ENCODE measurements around the gene SSBP3. TPM values are rescaled to one million over a fixed set of nuclear protein-coding genes. Genes with fewer than 3 reads are reported as not detected.

Gene SSBP3
- total RNA-seq, 2 experiments from 2014 or later, result 16.5 to 44.9 TPM

- POLR2A ChIA-PET, result no interaction called here
- BruUV-seq (replicated peaks), result no TSS peak
- no peaks in the 10 kb centered on the region; the same call in 1 of the 2 replicates for H4K20me1 ChIP-seq (ENCODE audit: insufficient read depth, low read length)
Observed at GRCh38 chr1:54307305-54307704, 98.9 kb downstream of the SSBP3 start.

DNA sequence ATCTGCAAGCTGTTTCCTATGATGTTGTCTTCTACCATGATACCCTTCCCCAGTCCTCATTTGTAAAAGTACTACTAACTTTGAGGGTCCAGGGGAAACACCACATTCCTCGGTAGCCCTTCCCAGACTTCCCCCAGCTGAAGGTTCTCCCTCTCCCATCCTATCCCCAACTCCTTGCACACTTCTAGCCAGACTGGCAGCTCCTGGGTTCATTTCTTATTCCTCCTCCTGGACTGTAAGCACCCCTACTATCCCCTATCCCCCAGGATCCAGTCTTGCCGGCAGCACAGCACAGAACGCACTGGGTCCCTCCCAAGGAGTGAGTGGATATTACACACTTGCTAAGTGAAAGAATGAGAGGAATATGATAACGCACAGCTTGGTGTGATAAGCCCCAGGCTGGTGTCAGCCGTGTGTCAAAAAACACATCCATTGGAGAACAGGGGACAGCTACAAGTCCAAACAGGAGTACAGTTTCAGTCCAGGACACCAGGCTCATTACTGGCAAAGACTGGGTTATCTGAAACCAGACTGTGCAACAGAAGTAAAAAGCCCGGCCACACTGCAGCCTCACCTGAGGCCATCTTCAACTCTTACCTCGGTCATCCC lies 100.2 kb downstream of the SSBP3 start:
- H3K79me2 ChIP-seq (ENCODE audit: insufficient read depth, low read depth, low read length), result no peaks in the 10 kb centered on the region
- no peak for DNase-seq (ENCODE audit: low spot score)
- intact Hi-C loops (cut with micrococcal nuclease; ENCODE audit: unreplicated experiment), result no loop called here
- peaks cover under 1% of the 10 kb centered on the region for H3K4me1 ChIP-seq (ENCODE audit: insufficient read depth, low read length, poor library complexity, severe bottlenecking)
- no peaks in the 10 kb centered on the region; the same call in 1 of the 2 replicates for H3K36me3 ChIP-seq (ENCODE audit: insufficient read depth, low read length)
- no peaks in the 10 kb centered on the region for H3K9me2 ChIP-seq (ENCODE audit: insufficient read depth, low read length)
- no peaks in the 10 kb centered on the region for H3K9me3 ChIP-seq (ENCODE audit: low read length)
- no peak overlapping the region for H3K4me2 ChIP-seq (ENCODE audit: low read length)
- H3K27ac ChIP-seq (ENCODE audit: low read depth, low read length, poor library complexity, severe bottlenecking), result no peak overlapping the region
- BruUV-seq (replicated peaks), result no TSS peak
- ChIA-PET CTCF (ENCODE audit: unreplicated experiment) (no interaction called here), POLR2A (interaction anchor here (1.2 kb wide), 1 partner anchor 11 kb away, joined by 4 read pairs; no protein-coding TSS in a partner anchor)
- no peaks in the 10 kb centered on the region for H4K20me1 ChIP-seq (ENCODE audit: insufficient read depth, low read length)
- no peak for TF ChIP-seq CTCF (conservative IDR thresholded peaks at IDR 0.05; ENCODE audit: low read length)
- no peak for TF ChIP-seq EZH2phosphoT487 (IDR thresholded peaks at IDR 0.05; ENCODE audit: borderline replicate concordance, low read depth, low read length)
- H2AFZ ChIP-seq (ENCODE audit: low read length), result no peak overlapping the region
- H3K4me3 ChIP-seq (ENCODE audit: low read depth, low read length, poor library complexity, severe bottlenecking), result no peak overlapping the region

More at GRCh38 chr1:54307305-54307704, 98.9 kb downstream of the SSBP3 start:
- no peak for DNase-seq (ENCODE audit: low spot score)
- Histone ChIP-seq H2AFZ (ENCODE audit: low read length) (no peak overlapping the region), H3K4me2 (ENCODE audit: low read length) (no peak overlapping the region), H3K9me2 (ENCODE audit: insufficient read depth, low read length) (no peaks in the 10 kb centered on the region), H3K27ac (ENCODE audit: low read depth, low read length, poor library complexity, severe bottlenecking) (no peak overlapping the region), H3K4me3 (ENCODE audit: low read depth, low read length, poor library complexity, severe bottlenecking) (no peak overlapping the region), H3K36me3 (ENCODE audit: insufficient read depth, low read length) (no peaks in the 10 kb centered on the region; the same call in 1 of the 2 replicates), H3K79me2 (ENCODE audit: insufficient read depth, low read depth, low read length) (no peaks in the 10 kb centered on the region), H3K9me3 (ENCODE audit: low read length) (no peaks in the 10 kb centered on the region), H3K4me1 (ENCODE audit: insufficient read depth, low read length, poor library complexity, severe bottlenecking) (peaks cover 7% of the 10 kb centered on the region)
- CTCF ChIA-PET (ENCODE audit: unreplicated experiment), result no interaction called here
- intact Hi-C loops (cut with micrococcal nuclease; ENCODE audit: unreplicated experiment), result no loop called here
- TF ChIP-seq EZH2phosphoT487 (IDR thresholded peaks at IDR 0.05; ENCODE audit: borderline replicate concordance, low read depth, low read length) (no peak), CTCF (conservative IDR thresholded peaks at IDR 0.05; ENCODE audit: low read length) (no peak)

DNA sequence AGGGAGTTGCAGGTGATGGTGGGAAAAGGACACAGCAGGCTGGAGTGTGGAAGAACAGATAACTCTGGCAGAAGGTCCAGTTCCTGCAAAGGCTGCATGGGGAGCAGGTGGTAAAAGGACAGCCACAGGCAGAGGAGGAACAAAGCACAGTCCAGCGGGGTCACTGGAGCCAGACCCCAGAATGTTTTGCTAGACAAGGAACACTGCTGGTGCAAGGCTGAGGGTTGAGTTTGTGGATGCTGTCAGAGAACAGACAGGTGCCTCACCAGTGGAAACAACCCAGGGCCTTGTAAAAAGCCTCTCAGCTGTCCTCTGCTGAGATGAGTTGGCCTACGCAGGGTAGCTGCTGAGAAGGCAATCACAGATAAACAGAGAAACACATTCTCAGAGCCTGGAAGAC lies 101.7 kb downstream of the SSBP3 start:
- Histone ChIP-seq H3K79me2 (ENCODE audit: insufficient read depth, low read depth, low read length) (no peaks in the 10 kb centered on the region), H3K36me3 (ENCODE audit: insufficient read depth, low read length) (no peaks in the 10 kb centered on the region), H4K20me1 (ENCODE audit: insufficient read depth, low read length) (no peaks in the 10 kb centered on the region), H3K9me3 (ENCODE audit: low read length) (no peaks in the 10 kb centered on the region), H3K4me3 (ENCODE audit: low read depth, low read length, poor library complexity, severe bottlenecking) (no peak overlapping the region), H3K9me2 (ENCODE audit: insufficient read depth, low read length) (no peaks in the 10 kb centered on the region), H3K4me1 (ENCODE audit: insufficient read depth, low read length, poor library complexity, severe bottlenecking) (no peaks in the 10 kb centered on the region), H3K4me2 (ENCODE audit: low read length) (no peak overlapping the region), H3K27ac (ENCODE audit: low read depth, low read length, poor library complexity, severe bottlenecking) (no peak overlapping the region), H2AFZ (ENCODE audit: low read length) (no peak overlapping the region)
- intact Hi-C loops (cut with micrococcal nuclease; ENCODE audit: unreplicated experiment), result no loop called here
- ChIA-PET CTCF (ENCODE audit: unreplicated experiment) (no interaction called here), POLR2A (no interaction called here)
- DNase-seq (ENCODE audit: low spot score), result no peak
- TF ChIP-seq CTCF (conservative IDR thresholded peaks at IDR 0.05; ENCODE audit: low read length) (no peak), EZH2phosphoT487 (IDR thresholded peaks at IDR 0.05; ENCODE audit: borderline replicate concordance, low read depth, low read length) (no peak)
- no TSS peak for BruUV-seq (replicated peaks)
